Measurements from ENCODE around the gene MEIOSIN. TPM values are rescaled to one million over a fixed set of nuclear protein-coding genes. Genes with fewer than 3 reads are reported as not detected.

Gene MEIOSIN
- total RNA-seq, 1 experiment from 2014 or later = not detected

- Histone ChIP-seq H3K4me1 (ENCODE audit: insufficient read depth, low read length, poor library complexity, severe bottlenecking) (no peaks in the 10 kb centered on the region), H3K9me3 (ENCODE audit: low read depth, low read length, poor library complexity, severe bottlenecking) (no peaks in the 10 kb centered on the region), H3K36me3 (ENCODE audit: insufficient read depth, low read length, poor library complexity, severe bottlenecking) (peaks cover 4% of the 10 kb centered on the region), H3K4me3 (ENCODE audit: low read depth, low read length, poor library complexity, severe bottlenecking) (no peak overlapping the region), H3K27ac (ENCODE audit: low read depth, low read length, poor library complexity, severe bottlenecking) (no peak overlapping the region), H3K27me3 (replicated peaks; ENCODE audit: insufficient read depth, low read depth, low read length, poor library complexity) (no peaks in the 10 kb centered on the region)
- intact Hi-C loops (cut with micrococcal nuclease; ENCODE audit: unreplicated experiment) = no loop called here
- ChIA-PET CTCF (no interaction called here), POLR2A (ENCODE audit: low non-redundant PET) (no interaction called here)
- no peak for TF ChIP-seq CTCF (conservative IDR thresholded peaks at IDR 0.05; ENCODE audit: low read depth, low read length)
- BruUV-seq (replicated peaks) = no TSS peak
- DNase-seq (ENCODE audit: low spot score) = no peak
These were observed 27.4 kb upstream of the MEIOSIN start for GRCh38 chr19:45705710-45706415.

GRCh38 chr19:45710356-45711130 lies 22.7 kb upstream of the MEIOSIN start:
- TF ChIP-seq EZH2 (IDR thresholded peaks at IDR 0.05; ENCODE audit: borderline replicate concordance, low read depth, low read length, poor library complexity, severe bottlenecking) (no peak), CTCF (conservative IDR thresholded peaks at IDR 0.05; ENCODE audit: low read depth, low read length) (no peak)
- H3K27me3 ChIP-seq (replicated peaks; ENCODE audit: insufficient read depth, low read depth, low read length, poor library complexity) = no peaks in the 10 kb centered on the region
- H3K36me3 ChIP-seq (ENCODE audit: insufficient read depth, low read length, poor library complexity, severe bottlenecking) = peaks cover 7% of the 10 kb centered on the region
- no peaks in the 10 kb centered on the region for H3K9me3 ChIP-seq (ENCODE audit: low read depth, low read length, poor library complexity, severe bottlenecking)
- DNase-seq (ENCODE audit: low spot score) = no peak
- no peak overlapping the region for H3K4me3 ChIP-seq (ENCODE audit: low read depth, low read length, poor library complexity, severe bottlenecking)
- no TSS peak for BruUV-seq (replicated peaks)
- ChIA-PET POLR2A (ENCODE audit: low non-redundant PET) (no interaction called here), CTCF (interaction anchor here (1.1 kb wide), 1 partner anchor 19 kb away, joined by 3 read pairs; the partner anchor contains the start of genes QPCTL and SNRPD2)
- H3K27ac ChIP-seq (ENCODE audit: low read depth, low read length, poor library complexity, severe bottlenecking) = peak overlapping the region; percentile 18
- intact Hi-C loops (cut with micrococcal nuclease; ENCODE audit: unreplicated experiment) = no loop called here
- H3K4me1 ChIP-seq (ENCODE audit: insufficient read depth, low read length, poor library complexity, severe bottlenecking) = no peaks in the 10 kb centered on the region

GRCh38 chr19:45711851-45712698 lies 21.2 kb upstream of the MEIOSIN start:
- DNase-seq (ENCODE audit: low spot score) = no peak
- Histone ChIP-seq H3K36me3 (ENCODE audit: insufficient read depth, low read length, poor library complexity, severe bottlenecking) (peaks cover 7% of the 10 kb centered on the region), H3K27me3 (replicated peaks; ENCODE audit: insufficient read depth, low read depth, low read length, poor library complexity) (no peaks in the 10 kb centered on the region), H3K9me3 (ENCODE audit: low read depth, low read length, poor library complexity, severe bottlenecking) (no peaks in the 10 kb centered on the region), H3K4me1 (ENCODE audit: insufficient read depth, low read length, poor library complexity, severe bottlenecking) (no peaks in the 10 kb centered on the region), H3K4me3 (ENCODE audit: low read depth, low read length, poor library complexity, severe bottlenecking) (no peak overlapping the region), H3K27ac (ENCODE audit: low read depth, low read length, poor library complexity, severe bottlenecking) (no peak overlapping the region)
- intact Hi-C loops (cut with micrococcal nuclease; ENCODE audit: unreplicated experiment) = no loop called here
- CTCF ChIA-PET = no interaction called here
- BruUV-seq (replicated peaks) = no TSS peak
- POLR2A ChIA-PET (ENCODE audit: low non-redundant PET) = no interaction called here
- no peak for TF ChIP-seq EZH2 (IDR thresholded peaks at IDR 0.05; ENCODE audit: borderline replicate concordance, low read depth, low read length, poor library complexity, severe bottlenecking)
- TF ChIP-seq CTCF (conservative IDR thresholded peaks at IDR 0.05; ENCODE audit: low read depth, low read length) = no peak

All from A673 (cell line).